C4-2B (cell line): ENCODE measurements around the gene KLF15.

ENCODE experiments used
- H3K27ac ChIP-seq: fragments of 450-650 bp; 2 replicates; pipeline ENCODE4 v1.5.1; 2017
- CTCF ChIP-seq: fragments of 450-650 bp; conservative IDR thresholded peaks from 2 replicates; pipeline ENCODE4 v1.5.1; 2017; ENCODE audit warnings: mild to moderate bottlenecking
- ZFX ChIP-seq: fragments of 450-650 bp; IDR thresholded peaks from 2 replicates; pipeline ENCODE4 v1.6.1; 2017

Gene KLF15

GRCh38 chr3:126399351-126399735 lies 42.1 kb upstream of the KLF15 start:
- peak overlapping the region; percentile 29; the same call in 1 of the 2 replicates for H3K27ac ChIP-seq
- TF ChIP-seq CTCF (no peak), ZFX (no peak)

- peak overlapping the region; percentile 29; the same call in 1 of the 2 replicates for H3K27ac ChIP-seq
- no peak for TF ChIP-seq CTCF
- TF ChIP-seq ZFX = no peak
Measured at GRCh38 chr3:126398423-126399350, 41.5 kb upstream of the KLF15 start.

GRCh38 chr3:126397610-126398422 lies 40.6 kb upstream of the KLF15 start:
- TF ChIP-seq ZFX (no peak), CTCF (no peak)
- H3K27ac ChIP-seq = no peak overlapping the region

- TF ChIP-seq CTCF (no peak), ZFX (no peak)
- no peak overlapping the region for H3K27ac ChIP-seq
Measured at GRCh38 chr3:126396536-126396935, 39.3 kb upstream of the KLF15 start.

GRCh38 chr3:126395846-126396513 lies 38.8 kb upstream of the KLF15 start:
- H3K27ac ChIP-seq = no peak overlapping the region
- TF ChIP-seq ZFX (no peak), CTCF (no peak)

- TF ChIP-seq CTCF (no peak), ZFX (no peak)
- H3K27ac ChIP-seq = no peak overlapping the region
Measured at GRCh38 chr3:126394977-126395321, 37.7 kb upstream of the KLF15 start.
